Measurements from ENCODE around the gene KNTC1. TPM values are rescaled to one million over a fixed set of nuclear protein-coding genes. Genes with fewer than 3 reads are reported as not detected.
A peak's percentile ranks its signal among the peaks of the same experiment; 100 is the strongest.

KNTC1 gene
- polyA plus RNA-seq, 2 of the 4 experiments (the other 2 are of a cell fraction), result 30.6 to 68.7 TPM

- FAIRE-seq, result no peak
- ATAC-seq, result no peak; a peak in 2 of 6 replicates
- ChIA-PET POLR2A (interaction anchor here (1.0 to 2.9 kb wide), 2 partner anchors 13 kb away, joined by 4 to 12 read pairs; partner anchors contain the start of genes KNTC1, RSRC2 and ZCCHC8), CTCF (no interaction called here)
- H3K9me3 ChIP-seq, result no peaks in the 10 kb centered on the region
- H3K4me3 ChIP-seq, result no peak overlapping the region
- peaks cover 13% of the 10 kb centered on the region for H3K4me1 ChIP-seq
- WGBS (ENCODE audit: missing lambda C conversion rate), result 92% methylated on average over 4 of the region's 4 CpGs
- H3K27ac ChIP-seq, result no peak overlapping the region
- no peak for TF ChIP-seq HMGXB4 (CRISPR knock-in tag; IDR thresholded peaks at IDR 0.05; ENCODE audit: borderline replicate concordance)
- DNase-seq (ENCODE audit: low read depth in 1 of 2, low spot score in 1 of 2), result no peak
- no peak overlapping the region for H3K4me2 ChIP-seq
Measured at GRCh38 chr12:122513660-122514059, 13.4 kb upstream of the KNTC1 start.

GRCh38 chr12:122515275-122515674 lies 11.8 kb upstream of the KNTC1 start:
- no peaks in the 10 kb centered on the region for H3K9me3 ChIP-seq
- ATAC-seq (no peak), DNase-seq (ENCODE audit: low read depth in 1 of 2, low spot score in 1 of 2) (no peak), FAIRE-seq (no peak)
- no peak overlapping the region for H3K4me2 ChIP-seq
- no peak overlapping the region for H3K27ac ChIP-seq
- ChIA-PET POLR2A (interaction anchor here (2.9 kb wide), 1 partner anchor 12 kb away, joined by 12 read pairs; the partner anchor contains the start of genes KNTC1 and RSRC2), CTCF (interaction anchor here (0.9 to 1.0 kb wide), 2 partner anchors 9 to 24 kb away, joined by 3 to 4 read pairs; no protein-coding TSS in a partner anchor)
- TF ChIP-seq SREBF2 (IDR thresholded peaks at IDR 0.05) (no peak), REST (IDR thresholded peaks at IDR 0.05) (no peak), HOXB5 (CRISPR knock-in tag; IDR thresholded peaks at IDR 0.05) (no peak), TP53 (CRISPR knock-in tag; IDR thresholded peaks at IDR 0.05) (no peak), HDAC2 (IDR thresholded peaks at IDR 0.05) (no peak), NFE2L2 (conservative IDR thresholded peaks at IDR 0.05; ENCODE audit: low read length) (no peak), RAD21 (conservative IDR thresholded peaks at IDR 0.05 in 1 of 2, IDR thresholded peaks at IDR 0.05 in 1 of 2) (no peak), BCL3 (IDR thresholded peaks at IDR 0.05) (no peak), MYC (IDR thresholded peaks at IDR 0.05; ENCODE audit: borderline replicate concordance, low read length) (no peak), GATA3 (IDR thresholded peaks at IDR 0.05; ENCODE audit: borderline replicate concordance) (no peak)
- peaks cover 29% of the 10 kb centered on the region for H3K4me1 ChIP-seq
- 93% methylated on average over 2 of the region's 2 CpGs for WGBS (ENCODE audit: missing lambda C conversion rate)
- H3K4me3 ChIP-seq, result no peak overlapping the region

- POLR2A ChIA-PET, result interaction anchor here (2.6 kb wide), 1 partner anchor 10 kb away, joined by 16 read pairs; the partner anchor contains the start of genes KNTC1 and RSRC2
- FAIRE-seq, result no peak
- H3K9me3 ChIP-seq, result no peaks in the 10 kb centered on the region
- DNase-seq (ENCODE audit: low read depth in 1 of 2, low spot score in 1 of 2), result no peak
- ATAC-seq, result no peak
- no peak for TF ChIP-seq FOSL2 (IDR thresholded peaks at IDR 0.05)
- TF ChIP-seq FOSL2 (CRISPR knock-in tag; IDR thresholded peaks at IDR 0.05), result peak; percentile 9; the same call in 1 of the 2 replicates
- TF ChIP-seq REST (IDR thresholded peaks at IDR 0.05), result no peak
- no peak for TF ChIP-seq EP300 (IDR thresholded peaks at IDR 0.05)
- H3K4me2 ChIP-seq, result no peak overlapping the region
- H3K4me3 ChIP-seq, result no peak overlapping the region
- WGBS (ENCODE audit: missing lambda C conversion rate), result 91% methylated on average over 13 of the region's 13 CpGs
- H3K27ac ChIP-seq, result no peak overlapping the region
- H3K4me1 ChIP-seq, result peaks cover 35% of the 10 kb centered on the region
- CTCF ChIA-PET, result interaction anchor here (0.8 to 1.2 kb wide), 2 partner anchors 12 to 117 kb away, joined by 3 to 5 read pairs; no protein-coding TSS in a partner anchor
Measured at GRCh38 chr12:122516544-122517361, 10.3 kb upstream of the KNTC1 start.

All from A549 (cell line).